HEK293 (cell line): ENCODE results near the gene SLC22A17.
A peak's percentile ranks its signal among the peaks of the same experiment; 100 is the strongest.

Experiments used
- FEZF1 ChIP-seq: fragments of 450-650 bp; formaldehyde crosslinking; IDR thresholded peaks from 2 replicates; pipeline ENCODE4 v1.5.1; 2016; ENCODE audit warnings: missing biosample characterization, missing genetic modification characterization
- GFI1B ChIP-seq: fragments of 450-650 bp; formaldehyde crosslinking; IDR thresholded peaks from 2 replicates; pipeline ENCODE4 v1.5.1; 2016; ENCODE audit warnings: missing biosample characterization, missing genetic modification characterization
- GLIS2 ChIP-seq: fragments of 450-650 bp; formaldehyde crosslinking; IDR thresholded peaks from 2 replicates; pipeline ENCODE4 v1.5.1; 2016; ENCODE audit warnings: missing biosample characterization, missing genetic modification characterization
- SALL2 ChIP-seq: fragments of 450-650 bp; formaldehyde crosslinking; IDR thresholded peaks from 2 replicates; pipeline ENCODE4 v1.5.0; 2017; ENCODE audit warnings: missing biosample characterization, mild to moderate bottlenecking, missing genetic modification characterization, borderline replicate concordance
- YY1 ChIP-seq: fragments of 450-650 bp; formaldehyde crosslinking; IDR thresholded peaks from 2 replicates; pipeline ENCODE4 v1.5.1; 2018; ENCODE audit warnings: missing biosample characterization, missing genetic modification characterization
- ZBTB17 ChIP-seq: fragments of 450-650 bp; formaldehyde crosslinking; IDR thresholded peaks from 2 replicates; pipeline ENCODE4 v1.5.1; 2016; ENCODE audit warnings: missing biosample characterization, missing genetic modification characterization
- ZBTB26 ChIP-seq: fragments of 450-650 bp; formaldehyde crosslinking; optimal IDR thresholded peaks from 2 replicates; pipeline ENCODE3; 2016; ENCODE audit warnings: missing biosample characterization, mild to moderate bottlenecking, missing genetic modification characterization
- ZFP37 ChIP-seq: fragments of 450-650 bp; formaldehyde crosslinking; IDR thresholded peaks from 2 replicates; pipeline ENCODE4 v1.5.1; 2016; ENCODE audit warnings: missing biosample characterization, missing genetic modification characterization
- ZNF16 ChIP-seq: fragments of 450-650 bp; formaldehyde crosslinking; IDR thresholded peaks from 2 replicates; pipeline ENCODE4 v1.5.1; 2016; ENCODE audit warnings: low read depth, missing biosample characterization, missing genetic modification characterization
- ZNF214 ChIP-seq: fragments of 450-650 bp; formaldehyde crosslinking; IDR thresholded peaks from 2 replicates; pipeline ENCODE4 v1.5.1; 2017; ENCODE audit warnings: missing biosample characterization, mild to moderate bottlenecking, missing genetic modification characterization, borderline replicate concordance
- ZNF223 ChIP-seq: fragments of 450-650 bp; formaldehyde crosslinking; IDR thresholded peaks from 2 replicates; pipeline ENCODE4 v1.5.1; 2016; ENCODE audit warnings: missing biosample characterization, missing genetic modification characterization
- ZNF350 ChIP-seq: fragments of 450-650 bp; formaldehyde crosslinking; IDR thresholded peaks from 2 replicates; pipeline ENCODE4 v1.5.0; 2017; ENCODE audit warnings: missing biosample characterization, mild to moderate bottlenecking, missing genetic modification characterization
- ZNF362 ChIP-seq: fragments of 450-650 bp; formaldehyde crosslinking; IDR thresholded peaks from 2 replicates; pipeline ENCODE4 v1.5.1; 2016; ENCODE audit warnings: missing biosample characterization, missing genetic modification characterization
- ZNF391 ChIP-seq: fragments of 450-650 bp; formaldehyde crosslinking; IDR thresholded peaks from 2 replicates; pipeline ENCODE4 v1.5.1; 2016; ENCODE audit warnings: low read depth, missing biosample characterization, missing genetic modification characterization, borderline replicate concordance
- ZNF423 ChIP-seq: fragments of 450-650 bp; formaldehyde crosslinking; IDR thresholded peaks from 2 replicates; pipeline ENCODE4 v1.5.1; 2016; ENCODE audit warnings: missing biosample characterization, missing genetic modification characterization
- ZNF426 ChIP-seq: fragments of 450-650 bp; formaldehyde crosslinking; IDR thresholded peaks from 2 replicates; pipeline ENCODE4 v1.5.1; 2017; ENCODE audit warnings: missing biosample characterization, missing genetic modification characterization, mild to moderate bottlenecking, inconsistent platforms, moderate library complexity
- ZNF433 ChIP-seq: fragments of 450-650 bp; formaldehyde crosslinking; IDR thresholded peaks from 2 replicates; pipeline ENCODE4 v1.5.1; 2016; ENCODE audit warnings: missing biosample characterization, missing genetic modification characterization, low read depth
- ZNF521 ChIP-seq: fragments of 450-650 bp; formaldehyde crosslinking; IDR thresholded peaks from 2 replicates; pipeline ENCODE4 v1.5.1; 2017; ENCODE audit warnings: missing biosample characterization, mild to moderate bottlenecking, missing genetic modification characterization
- ZNF530 ChIP-seq: fragments of 450-650 bp; formaldehyde crosslinking; IDR thresholded peaks from 2 replicates; pipeline ENCODE4 v1.5.1; 2016; ENCODE audit warnings: low read depth, missing biosample characterization, missing genetic modification characterization
- ZNF560 ChIP-seq: fragments of 450-650 bp; formaldehyde crosslinking; IDR thresholded peaks from 2 replicates; pipeline ENCODE4 v1.5.1; 2017; ENCODE audit warnings: missing biosample characterization, missing genetic modification characterization, borderline replicate concordance
- ZNF561 ChIP-seq: fragments of 450-650 bp; IDR thresholded peaks from 2 replicates; pipeline ENCODE4 v1.5.1; 2018; ENCODE audit warnings: missing biosample characterization, missing genetic modification characterization, borderline replicate concordance
- ZNF626 ChIP-seq: fragments of 450-650 bp; sonication (Bioruptor Pico); formaldehyde crosslinking; IDR thresholded peaks from 2 replicates; pipeline ENCODE4 v1.5.1; 2018; ENCODE audit warnings: missing biosample characterization, missing genetic modification characterization, inconsistent platforms
- ZNF776 ChIP-seq: fragments of 450-650 bp; formaldehyde crosslinking; IDR thresholded peaks from 2 replicates; pipeline ENCODE4 v1.5.0; 2017; ENCODE audit warnings: missing biosample characterization, missing genetic modification characterization, borderline replicate concordance
- ZNF792 ChIP-seq: fragments of 450-650 bp; formaldehyde crosslinking; IDR thresholded peaks from 2 replicates; pipeline ENCODE4 v1.5.1; 2016; ENCODE audit warnings: missing biosample characterization, missing genetic modification characterization
- ZNF843 ChIP-seq: fragments of 450-650 bp; formaldehyde crosslinking; IDR thresholded peaks from 2 replicates; pipeline ENCODE4 v1.5.1; 2016; ENCODE audit warnings: missing biosample characterization, missing genetic modification characterization
- ZSCAN30 ChIP-seq: fragments of 450-650 bp; IDR thresholded peaks from 2 replicates; pipeline ENCODE4 v1.5.1; 2018; ENCODE audit warnings: missing biosample characterization, mild to moderate bottlenecking, missing genetic modification characterization, moderate library complexity
- TF ChIP-seq, protein P1 (sequence below): fragments of 450-650 bp; formaldehyde crosslinking; IDR thresholded peaks from 2 replicates; pipeline ENCODE4 v1.5.1; 2016; ENCODE audit warnings: missing biosample characterization, missing genetic modification characterization, borderline replicate concordance
- TF ChIP-seq, protein P2 (sequence below): fragments of 450-650 bp; formaldehyde crosslinking; IDR thresholded peaks from 2 replicates; pipeline ENCODE4 v1.5.1; 2016; ENCODE audit warnings: missing biosample characterization, missing genetic modification characterization
- TF ChIP-seq, protein P3 (sequence below): fragments of 450-650 bp; formaldehyde crosslinking; conservative IDR thresholded peaks from 2 replicates; pipeline ENCODE4 v1.5.1; 2016; ENCODE audit warnings: low read depth, missing biosample characterization, missing genetic modification characterization

The SLC22A17 gene

GRCh38 chr14:23302290-23303225 is 50.1 kb downstream of the SLC22A17 start, which contains the start of gene PPP1R3E (continued):
- TF ChIP-seq, protein P1, sequence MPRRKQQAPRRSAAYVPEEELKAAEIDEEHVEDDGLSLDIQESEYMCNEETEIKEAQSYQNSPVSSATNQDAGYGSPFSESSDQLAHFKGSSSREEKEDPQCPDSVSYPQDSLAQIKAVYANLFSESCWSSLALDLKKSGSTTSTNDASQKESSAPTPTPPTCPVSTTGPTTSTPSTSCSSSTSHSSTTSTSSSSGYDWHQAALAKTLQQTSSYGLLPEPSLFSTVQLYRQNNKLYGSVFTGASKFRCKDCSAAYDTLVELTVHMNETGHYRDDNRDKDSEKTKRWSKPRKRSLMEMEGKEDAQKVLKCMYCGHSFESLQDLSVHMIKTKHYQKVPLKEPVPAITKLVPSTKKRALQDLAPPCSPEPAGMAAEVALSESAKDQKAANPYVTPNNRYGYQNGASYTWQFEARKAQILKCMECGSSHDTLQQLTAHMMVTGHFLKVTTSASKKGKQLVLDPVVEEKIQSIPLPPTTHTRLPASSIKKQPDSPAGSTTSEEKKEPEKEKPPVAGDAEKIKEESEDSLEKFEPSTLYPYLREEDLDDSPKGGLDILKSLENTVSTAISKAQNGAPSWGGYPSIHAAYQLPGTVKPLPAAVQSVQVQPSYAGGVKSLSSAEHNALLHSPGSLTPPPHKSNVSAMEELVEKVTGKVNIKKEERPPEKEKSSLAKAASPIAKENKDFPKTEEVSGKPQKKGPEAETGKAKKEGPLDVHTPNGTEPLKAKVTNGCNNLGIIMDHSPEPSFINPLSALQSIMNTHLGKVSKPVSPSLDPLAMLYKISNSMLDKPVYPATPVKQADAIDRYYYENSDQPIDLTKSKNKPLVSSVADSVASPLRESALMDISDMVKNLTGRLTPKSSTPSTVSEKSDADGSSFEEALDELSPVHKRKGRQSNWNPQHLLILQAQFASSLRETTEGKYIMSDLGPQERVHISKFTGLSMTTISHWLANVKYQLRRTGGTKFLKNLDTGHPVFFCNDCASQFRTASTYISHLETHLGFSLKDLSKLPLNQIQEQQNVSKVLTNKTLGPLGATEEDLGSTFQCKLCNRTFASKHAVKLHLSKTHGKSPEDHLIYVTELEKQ, result no peak
- TF ChIP-seq ZNF433 (tag by site-specific recombination) (no peak), ZNF521 (tag by site-specific recombination) (no peak), ZNF561 (tag by site-specific recombination) (no peak), ZNF391 (tag by site-specific recombination) (peak; percentile 42; the same call in 1 of the 2 replicates), ZSCAN30 (tag by site-specific recombination) (0 out of 2 replicates have a peak, but pooled peaks have one; percentile 9), ZNF362 (tag by site-specific recombination) (0 out of 2 replicates have a peak, but pooled peaks have one; percentile 22), ZNF223 (tag by site-specific recombination) (no peak), GFI1B (tag by site-specific recombination) (no peak), YY1 (tag by site-specific recombination) (no peak), ZNF16 (tag by site-specific recombination) (no peak), ZNF423 (tag by site-specific recombination) (no peak), GLIS2 (tag by site-specific recombination) (peak; percentile 61), ZNF426 (tag by site-specific recombination) (no peak), ZBTB26 (peak; percentile 89), FEZF1 (no peak), ZNF560 (tag by site-specific recombination) (no peak), ZNF530 (no peak), ZBTB17 (tag by site-specific recombination) (0 out of 2 replicates have a peak, but pooled peaks have one; percentile 15), SALL2 (tag by site-specific recombination) (no peak), ZNF626 (tag by site-specific recombination) (no peak), ZNF350 (tag by site-specific recombination) (no peak), ZNF843 (tag by site-specific recombination) (no peak), ZNF776 (tag by site-specific recombination) (no peak), ZNF214 (tag by site-specific recombination) (no peak), ZNF792 (tag by site-specific recombination) (no peak), ZFP37 (tag by site-specific recombination) (no peak)
- TF ChIP-seq, protein P2, sequence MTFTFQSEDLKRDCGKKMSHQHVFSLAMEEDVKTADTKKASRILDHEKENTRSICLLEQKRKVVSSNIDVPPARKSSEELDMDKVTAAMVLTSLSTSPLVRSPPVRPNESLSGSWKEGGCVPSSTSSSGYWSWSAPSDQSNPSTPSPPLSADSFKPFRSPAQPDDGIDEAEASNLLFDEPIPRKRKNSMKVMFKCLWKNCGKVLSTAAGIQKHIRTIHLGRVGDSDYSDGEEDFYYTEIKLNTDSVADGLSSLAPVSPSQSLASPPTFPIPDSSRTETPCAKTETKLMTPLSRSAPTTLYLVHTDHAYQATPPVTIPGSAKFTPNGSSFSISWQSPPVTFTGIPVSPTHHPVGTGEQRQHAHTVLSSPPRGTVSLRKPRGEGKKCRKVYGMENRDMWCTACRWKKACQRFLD (tag by site-specific recombination), result no peak
- TF ChIP-seq, protein P3, sequence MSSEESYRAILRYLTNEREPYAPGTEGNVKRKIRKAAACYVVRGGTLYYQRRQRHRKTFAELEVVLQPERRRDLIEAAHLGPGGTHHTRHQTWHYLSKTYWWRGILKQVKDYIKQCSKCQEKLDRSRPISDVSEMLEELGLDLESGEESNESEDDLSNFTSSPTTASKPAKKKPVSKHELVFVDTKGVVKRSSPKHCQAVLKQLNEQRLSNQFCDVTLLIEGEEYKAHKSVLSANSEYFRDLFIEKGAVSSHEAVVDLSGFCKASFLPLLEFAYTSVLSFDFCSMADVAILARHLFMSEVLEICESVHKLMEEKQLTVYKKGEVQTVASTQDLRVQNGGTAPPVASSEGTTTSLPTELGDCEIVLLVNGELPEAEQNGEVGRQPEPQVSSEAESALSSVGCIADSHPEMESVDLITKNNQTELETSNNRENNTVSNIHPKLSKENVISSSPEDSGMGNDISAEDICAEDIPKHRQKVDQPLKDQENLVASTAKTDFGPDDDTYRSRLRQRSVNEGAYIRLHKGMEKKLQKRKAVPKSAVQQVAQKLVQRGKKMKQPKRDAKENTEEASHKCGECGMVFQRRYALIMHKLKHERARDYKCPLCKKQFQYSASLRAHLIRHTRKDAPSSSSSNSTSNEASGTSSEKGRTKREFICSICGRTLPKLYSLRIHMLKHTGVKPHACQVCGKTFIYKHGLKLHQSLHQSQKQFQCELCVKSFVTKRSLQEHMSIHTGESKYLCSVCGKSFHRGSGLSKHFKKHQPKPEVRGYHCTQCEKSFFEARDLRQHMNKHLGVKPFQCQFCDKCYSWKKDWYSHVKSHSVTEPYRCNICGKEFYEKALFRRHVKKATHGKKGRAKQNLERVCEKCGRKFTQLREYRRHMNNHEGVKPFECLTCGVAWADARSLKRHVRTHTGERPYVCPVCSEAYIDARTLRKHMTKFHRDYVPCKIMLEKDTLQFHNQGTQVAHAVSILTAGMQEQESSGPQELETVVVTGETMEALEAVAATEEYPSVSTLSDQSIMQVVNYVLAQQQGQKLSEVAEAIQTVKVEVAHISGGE (tag by site-specific recombination), result peak; percentile 41; the same call in 1 of the 2 replicates
